ENCODE results near the gene L3MBTL4. TPM values are rescaled to one million over a fixed set of nuclear protein-coding genes. Genes with fewer than 3 reads are reported as not detected.

Gene L3MBTL4
- total RNA-seq, 2 experiments from 2014 or later = 0.20 TPM; not detected in 1

- ChIA-PET POLR2A (no interaction called here), CTCF (no interaction called here)
- Mint-ChIP-seq H3K4me1 (no peaks in the 10 kb centered on the region), H3K27me3 (no peaks in the 10 kb centered on the region), H3K4me3 (no peak overlapping the region), H3K9me3 (peaks cover 12% of the 10 kb centered on the region), H3K36me3 (ENCODE audit: low read depth) (no peaks in the 10 kb centered on the region), H3K27ac (no peak overlapping the region)
- no peak for DNase-seq
Measured at GRCh38 chr18:6331872-6332271, 82.8 kb downstream of the L3MBTL4 start.

- no peak for DNase-seq
- Mint-ChIP-seq H3K4me3 (no peak overlapping the region), H3K4me1 (no peaks in the 10 kb centered on the region), H3K36me3 (ENCODE audit: low read depth) (no peaks in the 10 kb centered on the region), H3K27ac (no peak overlapping the region), H3K9me3 (peaks cover 14% of the 10 kb centered on the region), H3K27me3 (no peaks in the 10 kb centered on the region)
- POLR2A ChIA-PET = no interaction called here
- CTCF ChIA-PET = no interaction called here
Measured at GRCh38 chr18:6330786-6331185, 83.9 kb downstream of the L3MBTL4 start.

GRCh38 chr18:6328621-6329010 is 86.1 kb downstream of the L3MBTL4 start:
- H3K4me1 Mint-ChIP-seq = no peaks in the 10 kb centered on the region
- no peaks in the 10 kb centered on the region for H3K36me3 Mint-ChIP-seq (ENCODE audit: low read depth)
- POLR2A ChIA-PET = no interaction called here
- DNase-seq = no peak
- no peak overlapping the region for H3K27ac Mint-ChIP-seq
- H3K27me3 Mint-ChIP-seq = no peaks in the 10 kb centered on the region
- H3K9me3 Mint-ChIP-seq = peaks cover 12% of the 10 kb centered on the region
- H3K4me3 Mint-ChIP-seq = no peak overlapping the region
- CTCF ChIA-PET = interaction anchor here (0.7 kb wide), 2 partner anchors 14 to 118 kb away, joined by 3 to 4 read pairs; no protein-coding TSS in a partner anchor

GRCh38 chr18:6327895-6328620 is 86.7 kb downstream of the L3MBTL4 start:
- Mint-ChIP-seq H3K36me3 (ENCODE audit: low read depth) (no peaks in the 10 kb centered on the region), H3K4me3 (no peak overlapping the region), H3K9me3 (peaks cover 16% of the 10 kb centered on the region), H3K4me1 (no peaks in the 10 kb centered on the region), H3K27me3 (no peaks in the 10 kb centered on the region), H3K27ac (no peak overlapping the region)
- DNase-seq = no peak
- CTCF ChIA-PET = interaction anchor here (0.7 kb wide), 2 partner anchors 15 to 118 kb away, joined by 3 to 4 read pairs; no protein-coding TSS in a partner anchor
- POLR2A ChIA-PET = no interaction called here

GRCh38 chr18:6327485-6327884 is 87.2 kb downstream of the L3MBTL4 start:
- Mint-ChIP-seq H3K27me3 (no peaks in the 10 kb centered on the region), H3K27ac (no peak overlapping the region), H3K4me3 (no peak overlapping the region), H3K9me3 (peaks cover 21% of the 10 kb centered on the region), H3K36me3 (ENCODE audit: low read depth) (no peaks in the 10 kb centered on the region), H3K4me1 (no peaks in the 10 kb centered on the region)
- no peak for DNase-seq
- ChIA-PET CTCF (no interaction called here), POLR2A (no interaction called here)

- Mint-ChIP-seq H3K4me1 (no peaks in the 10 kb centered on the region), H3K27ac (no peak overlapping the region), H3K27me3 (no peaks in the 10 kb centered on the region), H3K4me3 (no peak overlapping the region), H3K9me3 (peaks cover 22% of the 10 kb centered on the region), H3K36me3 (ENCODE audit: low read depth) (no peaks in the 10 kb centered on the region)
- ChIA-PET CTCF (no interaction called here), POLR2A (no interaction called here)
- no peak for DNase-seq
Measured at GRCh38 chr18:6326566-6326965, 88.1 kb downstream of the L3MBTL4 start.

GRCh38 chr18:6323319-6323889 is 91.3 kb downstream of the L3MBTL4 start:
- Mint-ChIP-seq H3K9me3 (peaks cover 18% of the 10 kb centered on the region), H3K4me1 (no peaks in the 10 kb centered on the region), H3K27ac (no peak overlapping the region), H3K36me3 (ENCODE audit: low read depth) (no peaks in the 10 kb centered on the region), H3K27me3 (no peaks in the 10 kb centered on the region), H3K4me3 (no peak overlapping the region)
- ChIA-PET POLR2A (no interaction called here), CTCF (no interaction called here)
- DNase-seq = no peak

GRCh38 chr18:6315517-6316331 is 99.0 kb downstream of the L3MBTL4 start:
- ChIA-PET CTCF (no interaction called here), POLR2A (no interaction called here)
- no peak overlapping the region for H3K4me3 Mint-ChIP-seq
- peaks cover 6% of the 10 kb centered on the region for H3K9me3 Mint-ChIP-seq
- no peaks in the 10 kb centered on the region for H3K36me3 Mint-ChIP-seq (ENCODE audit: low read depth)
- no peaks in the 10 kb centered on the region for H3K4me1 Mint-ChIP-seq
- DNase-seq = no peak
- H3K27ac Mint-ChIP-seq = no peak overlapping the region
- H3K27me3 Mint-ChIP-seq = no peaks in the 10 kb centered on the region

- Mint-ChIP-seq H3K4me1 (no peaks in the 10 kb centered on the region), H3K9me3 (peaks cover 13% of the 10 kb centered on the region), H3K27me3 (no peaks in the 10 kb centered on the region), H3K36me3 (ENCODE audit: low read depth) (no peaks in the 10 kb centered on the region), H3K27ac (no peak overlapping the region), H3K4me3 (no peak overlapping the region)
- POLR2A ChIA-PET = no interaction called here
- CTCF ChIA-PET = no interaction called here
- no peak for DNase-seq
Measured at GRCh38 chr18:6313415-6313814, 101.3 kb downstream of the L3MBTL4 start.

- CTCF ChIA-PET = no interaction called here
- no peaks in the 10 kb centered on the region for H3K4me1 Mint-ChIP-seq
Measured at GRCh38 chr18:6311456-6312215, 103.1 kb downstream of the L3MBTL4 start.

GRCh38 chr18:6310714-6311113 is 104.0 kb downstream of the L3MBTL4 start:
- H3K27ac Mint-ChIP-seq = no peak overlapping the region

More at GRCh38 chr18:6311456-6312215, 103.1 kb downstream of the L3MBTL4 start:
- H3K27me3 Mint-ChIP-seq = no peaks in the 10 kb centered on the region
- no peak overlapping the region for H3K27ac Mint-ChIP-seq
- H3K4me3 Mint-ChIP-seq = no peak overlapping the region
- POLR2A ChIA-PET = no interaction called here
- DNase-seq = no peak
- H3K9me3 Mint-ChIP-seq = peaks cover 11% of the 10 kb centered on the region
- H3K36me3 Mint-ChIP-seq (ENCODE audit: low read depth) = no peaks in the 10 kb centered on the region

GRCh38 chr18:6297875-6298274 is 116.8 kb downstream of the L3MBTL4 start:
- H3K36me3 Mint-ChIP-seq (ENCODE audit: low read depth) = no peaks in the 10 kb centered on the region
- H3K4me1 Mint-ChIP-seq = peaks cover 8% of the 10 kb centered on the region
- ChIA-PET POLR2A (no interaction called here), CTCF (no interaction called here)
- H3K27ac Mint-ChIP-seq = no peak overlapping the region
- H3K4me3 Mint-ChIP-seq = no peak overlapping the region
- H3K27me3 Mint-ChIP-seq = no peaks in the 10 kb centered on the region
- no peaks in the 10 kb centered on the region for H3K9me3 Mint-ChIP-seq
- DNase-seq = no peak

More at GRCh38 chr18:6310714-6311113, 104.0 kb downstream of the L3MBTL4 start:
- no peak overlapping the region for H3K4me3 Mint-ChIP-seq
- CTCF ChIA-PET = no interaction called here
- peaks cover 11% of the 10 kb centered on the region for H3K9me3 Mint-ChIP-seq
- H3K36me3 Mint-ChIP-seq (ENCODE audit: low read depth) = no peaks in the 10 kb centered on the region
- POLR2A ChIA-PET = no interaction called here
- no peaks in the 10 kb centered on the region for H3K4me1 Mint-ChIP-seq
- no peak for DNase-seq
- H3K27me3 Mint-ChIP-seq = no peaks in the 10 kb centered on the region

- Mint-ChIP-seq H3K9me3 (no peaks in the 10 kb centered on the region), H3K27ac (no peak overlapping the region), H3K36me3 (ENCODE audit: low read depth) (no peaks in the 10 kb centered on the region), H3K4me1 (peaks cover 8% of the 10 kb centered on the region), H3K27me3 (no peaks in the 10 kb centered on the region), H3K4me3 (no peak overlapping the region)
- DNase-seq = no peak
- CTCF ChIA-PET = no interaction called here
- POLR2A ChIA-PET = interaction anchor here (0.7 kb wide), 1 partner anchor 449 kb away, joined by 3 read pairs; no protein-coding TSS in a partner anchor
Measured at GRCh38 chr18:6294148-6294784, 120.4 kb downstream of the L3MBTL4 start.
